Measurements from ENCODE around the gene C20orf204.
A peak's percentile ranks its signal among the peaks of the same experiment; 100 is the strongest.

The C20orf204 gene

DNA sequence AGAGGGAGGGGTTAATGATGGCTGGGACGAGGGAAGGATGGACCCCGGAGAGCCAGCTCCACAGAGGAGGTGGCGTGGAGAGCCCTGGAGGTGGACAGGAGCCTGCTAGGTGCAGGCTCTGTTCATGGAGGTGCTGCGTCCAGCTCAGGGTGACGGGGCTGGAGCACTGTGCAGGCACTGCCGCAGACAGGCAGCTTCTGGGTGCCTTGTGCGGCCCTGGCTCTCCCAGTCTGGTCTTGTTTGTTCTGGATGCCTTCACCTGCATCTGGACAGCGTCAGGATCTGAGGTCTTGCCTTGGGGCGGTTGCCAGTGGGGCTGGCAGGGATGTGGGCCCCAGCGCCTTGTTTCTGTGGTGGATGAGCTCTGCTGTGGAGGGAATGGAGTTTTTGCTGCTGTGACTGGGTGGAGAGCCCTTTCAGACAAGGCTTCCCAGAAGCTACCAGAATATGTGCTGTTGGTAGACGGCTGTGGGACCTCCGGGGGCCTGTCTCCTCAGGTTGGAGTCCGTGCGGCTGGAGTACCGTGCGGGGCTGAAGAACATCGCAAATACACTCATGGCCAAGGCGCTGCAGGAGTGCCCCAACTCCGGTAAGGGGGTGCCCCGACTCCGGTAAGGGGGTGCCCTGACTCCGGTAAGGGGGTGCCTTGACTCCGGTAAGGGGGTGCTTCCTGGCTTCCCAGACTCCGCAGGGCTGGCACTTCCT, 7.8 kb upstream of the C20orf204 start:
- no peak for DNase-seq

DNA sequence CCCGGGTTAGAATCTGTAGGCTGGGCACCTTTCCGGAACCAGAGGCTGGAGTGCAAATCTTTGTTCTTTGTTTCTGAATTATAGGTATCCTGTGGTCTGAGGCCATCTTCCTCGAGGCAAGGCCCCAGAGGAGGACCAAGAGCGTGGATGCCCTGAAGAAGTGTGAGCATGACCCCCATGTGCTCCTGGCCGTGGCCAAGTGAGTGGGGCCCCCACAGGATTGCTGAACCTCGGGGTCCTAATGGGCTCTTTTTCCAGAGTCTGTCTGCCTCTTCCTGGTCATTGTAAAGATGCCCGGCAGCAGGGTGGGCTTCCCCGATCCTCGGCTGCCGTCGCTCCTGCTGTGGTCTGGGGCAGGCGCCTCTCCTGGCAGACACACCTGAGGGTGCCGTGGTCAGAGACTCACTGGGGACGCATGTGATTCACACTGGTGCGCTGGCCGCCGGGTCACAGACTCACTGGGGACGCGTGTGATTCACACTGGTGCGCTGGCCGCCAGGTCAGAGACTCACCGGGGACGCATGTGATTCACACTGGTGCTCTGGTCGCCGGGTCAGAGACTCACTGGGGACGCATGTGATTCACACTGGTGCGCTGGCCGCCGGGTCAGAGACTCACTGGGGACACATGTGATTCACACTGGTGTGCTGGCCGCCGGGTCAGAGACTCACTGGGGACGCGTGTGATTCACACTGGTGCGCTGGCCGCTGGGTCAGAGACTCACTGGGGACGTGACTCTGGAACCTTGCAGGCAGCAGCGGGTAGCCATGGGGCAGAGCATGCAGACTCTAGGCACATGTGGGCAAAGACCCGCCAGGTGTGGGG, 6.5 kb upstream of the C20orf204 start:
- DNase-seq, result no peak

DNA sequence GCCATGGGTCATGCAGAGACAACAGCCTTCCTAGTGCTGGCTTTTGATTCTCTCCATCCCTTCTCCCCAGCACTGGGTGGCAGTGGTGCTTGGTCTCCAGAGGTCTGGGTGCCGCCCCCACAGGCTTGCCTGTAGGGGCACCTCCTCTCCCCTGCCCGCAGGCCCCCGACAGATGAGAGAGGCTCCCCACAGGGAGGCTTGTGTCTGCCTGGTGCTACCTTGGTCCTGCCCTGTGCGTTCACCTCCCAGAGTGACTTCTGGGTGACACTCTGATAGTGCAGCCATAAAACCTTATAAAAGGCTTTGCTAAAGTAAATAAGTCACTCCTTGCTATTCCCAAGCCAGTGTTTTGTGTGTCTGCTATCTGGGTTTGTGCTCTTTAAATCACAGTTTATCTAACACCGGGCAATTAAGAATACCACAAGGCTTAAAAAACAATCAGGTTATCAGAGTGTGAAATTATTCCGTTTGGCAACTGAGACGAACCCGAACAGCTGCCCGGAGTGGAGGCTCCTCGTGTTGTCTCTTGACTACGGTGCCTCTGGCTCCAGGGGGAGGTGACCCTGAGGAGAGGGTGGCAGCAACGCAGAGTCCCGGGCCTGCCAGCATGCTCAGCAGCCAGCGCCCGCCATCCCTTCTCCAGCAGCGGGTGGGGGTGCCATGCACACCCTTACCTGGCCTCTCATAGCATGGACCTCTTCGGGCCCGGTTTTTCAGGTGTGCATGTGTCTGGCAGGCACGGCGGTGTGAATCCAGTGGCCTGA, 5.4 kb upstream of the C20orf204 start:
- DNase-seq, result no peak

DNA sequence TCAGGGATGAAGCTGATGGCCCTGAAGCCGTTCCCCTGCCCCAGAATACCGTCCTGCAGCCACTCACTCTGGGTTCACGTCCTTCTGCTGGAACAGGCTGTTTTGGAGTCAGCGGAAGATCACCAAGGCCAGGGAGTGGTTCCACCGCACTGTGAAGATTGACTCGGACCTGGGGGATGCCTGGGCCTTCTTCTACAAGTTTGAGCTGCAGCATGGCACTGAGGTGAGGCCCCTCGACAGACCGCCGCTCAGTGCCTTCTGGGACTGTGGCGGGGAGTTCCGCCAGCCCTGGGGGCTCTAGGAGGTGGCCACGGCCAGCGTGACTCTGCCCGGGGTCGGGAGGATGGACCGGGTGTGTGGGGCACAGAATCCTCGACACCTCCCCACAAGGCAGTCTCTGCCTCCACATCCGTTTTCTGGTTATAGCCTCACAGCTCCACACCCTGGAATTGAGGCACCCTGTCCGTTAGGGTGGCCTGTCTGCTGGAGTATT, 4.1 kb upstream of the C20orf204 start:
- no peak for DNase-seq

DNA sequence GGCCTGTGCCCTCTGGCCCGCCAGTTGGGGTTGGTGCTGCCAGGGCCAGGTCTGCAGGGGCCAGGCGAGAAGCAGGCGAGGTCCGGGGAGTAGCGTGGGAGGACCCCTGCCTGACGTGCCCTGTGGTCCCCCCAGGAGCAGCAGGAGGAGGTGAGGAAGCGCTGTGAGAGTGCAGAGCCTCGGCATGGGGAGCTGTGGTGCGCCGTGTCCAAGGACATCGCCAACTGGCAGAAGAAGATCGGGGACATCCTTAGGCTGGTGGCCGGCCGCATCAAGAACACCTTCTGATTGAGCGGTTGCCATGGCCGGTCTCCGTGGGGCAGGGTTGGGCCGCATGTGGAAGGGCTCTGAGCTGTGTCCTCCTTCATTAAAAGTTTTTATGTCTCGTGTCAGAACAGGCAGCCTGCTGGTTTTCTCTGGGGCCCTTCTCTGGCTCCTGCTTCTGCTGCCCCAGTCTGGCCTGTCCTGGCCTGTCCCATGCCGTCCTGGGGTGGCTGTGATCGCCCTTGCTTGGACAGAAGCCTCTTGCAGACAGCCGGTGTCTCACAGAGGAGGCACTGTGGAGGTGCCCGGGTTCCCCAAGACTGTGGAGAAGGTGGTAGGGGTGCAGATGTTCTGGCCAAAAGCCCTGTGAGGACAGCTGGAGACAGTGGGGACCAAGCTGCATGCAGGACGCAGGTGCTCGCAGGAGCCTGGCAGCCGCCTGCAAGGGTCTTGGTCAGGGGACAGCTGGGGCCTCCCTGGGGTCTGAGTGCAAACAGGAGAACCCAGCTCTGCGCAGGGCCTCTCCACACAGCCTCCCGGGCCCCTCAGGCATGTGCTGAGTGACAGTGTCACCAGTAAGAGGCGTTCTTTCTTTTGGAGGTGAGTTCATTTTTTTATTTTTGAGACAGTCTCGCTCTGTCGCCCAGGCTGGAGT, 3.0 kb upstream of the C20orf204 start:
- DNase-seq, result no peak

DNA sequence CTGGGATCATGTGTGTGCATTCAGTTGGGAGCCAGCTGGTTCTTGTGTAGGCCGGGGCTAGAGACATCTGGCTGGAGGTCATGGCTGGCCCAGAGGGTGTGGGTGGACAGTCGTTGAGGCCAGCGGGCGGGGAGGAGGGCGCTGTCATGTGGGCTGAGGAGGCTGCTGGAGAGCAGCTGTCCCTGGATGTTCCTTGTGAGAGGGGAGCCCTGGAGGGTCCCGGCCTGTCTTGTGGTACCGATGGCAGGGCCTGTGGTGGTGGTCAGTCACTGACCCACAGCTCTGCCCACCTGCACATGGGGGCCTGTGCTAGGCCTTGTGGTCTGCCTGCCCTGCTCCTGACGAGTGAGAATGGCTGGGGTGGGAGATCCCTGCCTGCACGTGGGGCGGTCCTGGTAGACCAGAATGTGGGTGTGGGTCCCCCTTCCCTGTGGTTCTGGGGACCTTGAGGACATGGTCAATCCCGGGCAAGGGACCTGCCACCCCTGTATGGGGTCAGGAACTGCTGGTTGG, 1.9 kb upstream of the C20orf204 start:
- no peak for DNase-seq

DNA sequence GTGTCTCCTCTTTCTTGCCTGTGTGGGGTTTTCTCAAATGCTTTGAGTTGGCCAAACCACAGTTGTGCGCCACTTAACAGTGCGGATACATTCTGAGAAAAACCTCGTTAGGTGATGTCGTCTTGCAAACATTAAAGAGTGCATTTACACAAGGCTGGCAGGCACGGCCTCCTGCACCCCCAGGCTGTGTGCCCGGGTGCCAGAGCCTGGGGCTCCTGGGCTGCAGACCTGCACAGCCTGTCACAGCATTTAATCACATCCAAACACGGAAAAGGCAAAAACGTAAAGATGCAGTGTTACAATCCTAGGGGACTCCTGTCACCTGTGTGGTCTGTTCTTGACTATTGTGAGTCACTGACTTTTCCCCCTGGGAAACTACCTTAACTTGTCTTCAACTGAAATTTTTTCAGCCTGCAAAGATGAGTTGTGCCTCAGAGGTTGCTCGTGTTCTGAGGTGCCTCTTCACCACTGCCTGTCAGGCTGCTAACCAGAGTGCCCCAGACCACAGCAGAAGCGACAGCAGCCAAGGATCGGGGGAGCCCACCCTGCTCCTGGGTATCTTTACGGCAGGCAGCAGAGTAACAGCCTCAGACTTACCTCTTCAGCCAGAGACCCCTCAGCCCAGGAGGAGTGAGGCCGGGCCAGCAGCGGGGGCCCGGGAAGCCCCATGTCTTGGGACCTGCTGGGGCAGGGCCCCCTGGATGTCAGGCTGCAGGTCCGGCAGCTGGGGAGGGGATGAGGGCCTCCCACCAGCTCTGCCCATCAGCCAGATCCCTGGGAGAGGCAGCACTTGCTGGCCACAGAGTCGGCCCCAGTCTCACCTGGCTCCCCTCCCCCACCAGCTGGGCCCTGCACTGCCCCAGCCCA, 683 bp upstream of the C20orf204 start:
- no peak for DNase-seq

DNA sequence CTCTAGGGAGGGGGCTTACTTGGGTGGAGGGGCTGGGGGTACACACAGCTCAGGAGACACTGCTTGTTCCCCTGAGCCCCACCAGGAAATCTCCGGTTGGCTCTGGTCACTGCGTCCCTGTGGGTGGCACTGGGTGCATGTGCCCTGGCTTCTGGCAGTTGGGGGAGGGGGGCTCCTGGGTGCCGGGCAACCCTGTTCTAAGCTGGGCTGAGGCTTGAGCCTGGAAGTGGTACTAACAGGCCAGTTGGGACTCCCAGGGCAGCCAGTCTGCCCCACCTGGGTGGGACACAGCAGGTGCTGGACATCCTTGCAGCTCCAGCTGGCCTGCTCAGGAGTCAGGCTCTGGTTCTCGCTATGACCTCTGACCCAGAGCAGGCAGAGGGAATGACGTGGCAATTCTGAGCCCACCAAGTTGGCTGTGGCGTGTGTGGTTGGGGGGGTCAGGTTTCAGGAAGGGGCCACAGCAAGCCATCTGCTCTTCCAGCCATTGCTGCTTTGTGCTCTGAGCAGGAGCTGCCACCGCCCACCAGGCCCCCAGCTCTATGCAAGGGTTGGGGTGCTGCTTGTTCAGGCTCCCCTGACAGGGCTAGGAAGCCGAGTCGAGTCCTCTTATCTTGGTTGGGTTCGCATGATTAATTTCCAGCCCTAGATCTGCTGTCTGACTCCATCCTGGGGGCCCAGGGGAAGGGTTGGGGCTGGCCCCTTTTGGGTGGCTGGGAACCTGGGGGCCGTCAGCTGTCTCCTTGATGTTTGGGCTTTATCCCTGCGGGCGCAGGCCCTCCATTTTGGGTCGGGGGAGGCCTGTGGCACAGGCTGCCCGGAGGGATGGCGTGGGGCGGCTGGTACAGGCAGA, 590 bp downstream of the C20orf204 start:
- DNase-seq, result peak; percentile 51

DNA sequence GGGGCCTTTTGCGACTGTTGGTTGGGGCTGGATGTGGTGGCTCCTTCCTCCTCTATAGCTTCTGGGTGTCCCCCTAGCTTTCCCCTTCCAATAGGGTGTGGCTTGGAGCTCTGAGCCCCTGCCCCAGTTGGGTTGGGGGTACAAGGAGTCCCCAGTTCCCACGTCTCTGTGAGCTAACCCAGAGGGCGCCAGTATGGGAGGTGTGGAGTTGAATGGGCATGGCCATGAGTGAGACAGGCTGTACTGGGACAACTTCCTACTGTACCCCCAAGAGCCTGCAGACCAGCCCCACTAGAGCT, 1.2 kb downstream of the C20orf204 start:
- no peak for DNase-seq

DNA sequence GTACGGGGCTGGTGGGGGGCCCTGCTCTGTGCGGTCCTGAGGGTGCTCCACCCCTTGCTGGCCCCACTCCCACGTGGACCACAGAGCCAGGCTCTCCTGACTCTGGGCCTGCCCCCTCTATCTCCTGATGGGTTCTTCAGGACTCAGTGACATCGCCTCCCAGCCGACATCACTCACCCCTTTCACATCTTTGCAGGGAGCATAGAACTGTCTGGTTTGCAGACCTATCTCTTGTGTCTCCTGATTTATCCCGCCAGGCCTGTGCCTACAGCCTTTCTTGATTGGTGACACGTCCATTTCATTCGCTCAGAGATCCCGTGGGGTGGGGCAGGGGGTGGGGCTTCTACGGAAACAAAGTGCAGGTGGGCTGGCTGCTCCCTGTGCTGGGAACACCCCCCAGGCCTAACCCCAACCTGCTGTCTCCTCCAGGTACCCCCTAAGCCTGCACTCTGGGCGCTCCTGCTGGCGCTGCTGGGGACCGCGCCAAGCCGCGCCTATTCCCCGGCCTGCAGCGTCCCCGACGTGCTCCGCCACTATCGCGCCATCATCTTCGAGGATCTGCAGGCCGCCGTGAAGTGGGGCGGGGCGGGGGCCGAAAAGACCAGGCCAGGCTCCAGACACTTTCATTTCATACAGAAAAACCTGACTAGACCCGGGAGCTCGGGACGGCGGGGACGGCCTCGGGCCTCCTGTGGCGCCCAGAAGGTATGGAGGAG, 1.7 kb downstream of the C20orf204 start:
- DNase-seq, result peak; percentile 49

DNA sequence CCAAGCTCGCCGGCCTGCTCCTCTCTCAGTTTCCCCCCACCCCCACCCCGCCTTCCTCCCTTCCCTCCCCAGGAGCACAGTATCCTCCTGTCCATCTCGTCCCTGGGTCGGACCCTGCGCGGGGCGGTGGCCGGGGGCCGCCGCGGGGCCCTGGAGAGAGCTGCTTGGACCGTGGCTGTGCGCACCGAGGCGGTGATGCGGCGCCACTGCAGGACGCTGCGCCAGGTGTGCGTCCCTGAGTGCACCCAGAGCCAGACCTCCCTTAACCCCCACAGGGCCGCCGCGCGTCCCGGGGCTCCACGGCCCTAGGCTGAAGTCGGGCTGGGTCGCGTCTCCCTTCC, 2.2 kb downstream of the C20orf204 start:
- no peak for DNase-seq

DNA sequence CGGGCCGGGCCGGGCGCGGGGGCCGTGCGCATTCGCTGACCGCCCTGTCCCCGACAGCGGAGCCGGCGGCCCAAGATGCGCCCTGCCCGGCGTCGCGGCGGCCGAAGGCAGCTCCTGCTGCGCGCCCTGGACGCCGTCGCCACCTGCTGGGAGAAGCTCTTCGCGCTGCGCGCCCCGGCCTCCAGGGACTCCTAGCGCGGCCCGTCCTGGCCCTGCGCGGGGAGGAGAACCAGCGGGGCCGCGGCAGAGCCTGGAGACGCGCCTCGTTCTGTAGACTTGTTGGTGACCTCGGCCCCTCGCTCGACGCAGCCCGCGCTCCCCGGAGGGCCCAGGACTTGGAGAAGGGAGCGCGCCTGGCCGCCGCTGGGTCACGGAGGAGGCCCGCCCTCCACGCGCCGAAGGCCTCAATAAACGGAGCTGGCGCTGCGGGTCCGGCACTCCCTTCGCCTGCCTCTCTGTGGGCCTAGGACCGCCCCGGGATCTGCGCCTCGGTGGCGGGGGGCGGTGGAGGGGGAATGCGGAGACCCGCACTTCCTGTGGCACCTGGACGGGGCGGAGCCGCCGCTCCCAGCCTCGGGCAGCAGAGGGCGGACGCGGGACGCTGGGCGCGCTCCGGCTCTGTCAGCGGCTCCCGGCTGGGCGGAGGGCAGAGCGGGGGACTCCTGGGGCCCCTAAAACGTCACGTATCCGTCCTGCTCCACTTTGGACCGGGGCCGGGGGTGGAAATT, 2.7 kb downstream of the C20orf204 start:
- peak; percentile 87 for DNase-seq

DNA sequence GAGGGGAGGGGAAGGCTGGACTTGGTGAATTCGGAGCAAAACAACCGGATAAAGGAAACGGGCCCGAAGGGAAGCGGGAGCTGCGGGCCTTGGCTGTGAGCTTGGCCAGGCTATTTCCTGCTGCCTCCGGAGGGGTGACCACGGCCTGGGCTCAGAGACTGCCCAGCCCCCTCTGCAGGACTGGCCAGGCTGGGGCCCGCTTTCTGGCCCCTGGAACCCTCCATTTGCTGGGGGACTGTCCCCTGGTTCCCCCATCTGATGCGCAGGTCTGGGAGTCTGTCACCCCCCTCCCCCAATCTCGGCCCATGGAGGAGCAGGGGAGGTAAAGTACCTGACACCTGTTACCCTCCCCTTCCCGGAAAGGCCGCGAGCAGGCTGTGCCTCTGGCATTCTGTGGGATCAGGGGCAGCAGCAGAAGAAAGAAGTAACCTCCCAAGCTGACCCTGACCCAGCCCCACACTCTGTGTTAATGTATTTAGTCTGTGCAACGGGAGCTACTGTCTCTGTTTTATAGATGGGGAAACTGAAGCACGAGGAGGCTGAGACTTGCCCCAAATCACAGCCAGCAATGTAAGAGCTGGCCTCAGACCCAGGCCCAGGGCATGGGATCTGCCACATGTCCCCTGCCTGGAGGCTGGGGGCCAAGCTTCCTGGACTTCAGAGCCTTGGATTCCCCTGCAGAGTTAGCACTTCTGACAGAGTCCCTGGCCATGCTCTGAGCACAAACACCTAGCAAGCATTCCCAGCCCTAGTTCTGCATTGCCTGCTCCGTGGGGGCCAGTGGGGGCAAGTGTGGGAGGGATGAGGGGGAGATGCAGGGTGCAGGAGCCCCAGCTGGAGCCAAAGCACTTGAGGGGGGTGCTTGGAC, 3.5 kb downstream of the C20orf204 start:
- DNase-seq, result no peak

DNA sequence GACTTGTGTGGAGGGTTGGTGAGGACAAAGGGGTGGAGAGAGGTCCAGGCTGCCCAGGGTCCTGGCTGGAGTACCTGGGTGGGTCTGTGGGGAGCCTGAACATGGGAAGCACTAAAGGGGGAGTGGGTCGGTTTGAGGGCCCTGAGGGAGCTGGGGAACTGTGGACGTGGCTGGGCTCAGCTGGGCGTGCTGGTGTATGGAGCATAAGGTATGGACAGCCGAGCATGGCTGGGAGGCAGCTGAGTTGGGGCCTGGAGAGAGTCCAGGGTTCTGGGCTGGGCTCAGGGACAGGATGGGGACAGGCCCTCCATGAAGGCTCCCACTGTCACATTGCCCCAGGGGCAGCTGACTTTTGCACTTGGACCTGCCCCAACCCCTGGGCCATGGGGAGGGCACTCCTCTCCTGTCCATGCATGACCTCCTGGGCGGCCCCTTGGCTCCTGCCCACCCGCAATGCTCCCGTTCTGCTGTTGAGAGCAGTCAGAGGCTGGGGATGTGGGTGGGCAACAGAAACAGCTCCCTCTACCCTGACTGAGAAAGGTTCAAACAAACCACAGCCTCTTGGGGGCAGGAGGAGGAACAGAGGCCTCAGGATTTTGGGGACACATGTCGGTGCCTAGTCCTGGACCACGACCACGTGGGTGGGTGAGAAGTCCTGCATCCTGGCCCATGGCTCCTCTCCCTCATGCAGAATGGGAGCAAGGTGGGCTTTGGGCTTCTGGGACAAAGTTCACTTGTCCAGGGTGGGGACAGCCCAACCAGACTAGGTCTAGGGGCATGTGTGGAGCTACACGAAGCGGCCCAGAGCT, 4.5 kb downstream of the C20orf204 start:
- no peak for DNase-seq

DNA sequence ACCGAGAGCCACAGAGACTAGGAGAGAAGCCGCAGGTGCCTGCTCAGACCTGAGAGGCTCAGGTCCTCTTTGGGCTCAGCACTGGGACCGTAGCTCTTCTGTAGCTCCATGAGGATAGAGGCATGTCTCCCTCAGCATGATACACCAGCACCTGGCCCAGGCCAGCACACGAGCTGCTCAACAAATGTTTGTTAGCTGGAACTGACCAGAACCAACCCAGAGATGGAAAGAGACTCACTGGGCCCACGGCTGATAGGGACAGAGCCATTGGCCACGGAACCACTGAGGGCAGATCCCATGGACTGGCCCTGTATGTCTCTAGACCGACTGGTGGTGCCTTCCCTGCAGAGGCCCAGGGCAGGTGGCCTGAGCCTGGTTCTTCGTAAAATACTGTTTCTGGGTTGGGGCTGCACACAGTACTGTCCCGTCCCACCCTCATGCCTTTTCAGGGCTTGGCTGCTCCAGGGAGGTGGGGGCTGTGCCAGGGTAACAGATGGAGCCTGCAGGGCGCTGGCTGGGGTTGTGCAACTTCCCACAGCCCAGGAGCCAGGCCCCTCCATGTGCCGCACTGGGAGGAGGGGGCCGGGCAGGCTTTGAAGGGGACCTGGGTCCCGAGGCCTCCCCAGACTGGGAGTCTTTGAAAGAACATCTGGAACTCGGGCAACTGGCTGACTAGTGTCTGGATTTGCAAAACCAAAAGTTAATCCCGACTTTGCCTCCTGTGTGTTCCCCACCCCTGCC, 5.2 kb downstream of the C20orf204 start:
- peak; percentile 61 for DNase-seq

DNA sequence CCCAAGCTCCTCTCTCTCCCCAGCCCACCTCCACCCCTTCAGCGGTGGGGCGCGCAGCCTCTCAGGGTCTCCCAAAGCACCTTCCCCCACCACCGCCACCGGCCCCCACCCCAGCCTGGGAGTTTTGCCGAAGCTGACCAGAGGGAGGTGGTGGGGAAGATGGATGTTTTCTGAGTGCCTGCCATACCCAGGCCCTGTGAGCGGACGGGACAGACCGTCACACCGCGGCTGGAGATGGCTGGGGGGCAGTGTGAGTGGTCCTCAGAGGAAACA, 5.7 kb downstream of the C20orf204 start:
- no peak for DNase-seq

Measured in hematopoietic multipotent progenitor cell treated with erythropoietin and hydrocortisone succinate and interleukin-3 and kit ligand, for 4 days (in vitro differentiated cells).